HEK293 (cell line): Measurements from ENCODE around the gene CEACAM1.

Experiments
- CTCF ChIA-PET: fragments of 350-600 bp; formaldehyde crosslinking; extraction: SDS; loops from one replicate; lab custom pipeline; 2021; ENCODE audit warnings: antibody characterized with exemption; lab: Yijun Ruan, JAX
- POLR2A ChIA-PET: fragments of 300-600 bp; formaldehyde crosslinking; extraction: SDS; loops from one replicate; lab custom pipeline; 2020; ENCODE audit warnings: antibody characterized with exemption, inconsistent platforms; lab: Yijun Ruan, JAX
- H3K27ac ChIP-seq: fragments of 200-500 bp; sonication (Bioruptor generic); 2 replicates; pipeline ENCODE4 v1.5.1; 2014; ENCODE audit warnings: low read depth, low read length, control low read depth, inconsistent platforms; ENCODE audit errors: extremely low read depth
- H3K36me3 ChIP-seq, 2 experiments: fragments of 200-500 bp in 1 of 2; sonication (Bioruptor generic) in 1 of 2; 1 replicate in 1 of 2; 2 replicates in 1 of 2; pipeline ENCODE4 v1.5.1; 2014 to 2017; ENCODE audit warnings: inconsistent platforms in 2 of 2, low read length in 2 of 2; ENCODE audit not compliant: control insufficient read depth in 2 of 2, insufficient read depth in 1 of 2
- H3K4me1 ChIP-seq: fragments of 200-500 bp; sonication (Bioruptor generic); 2 replicates; pipeline ENCODE4 v1.5.1; 2014; ENCODE audit warnings: mild to moderate bottlenecking, low read length, inconsistent platforms; ENCODE audit not compliant: control insufficient read depth, insufficient read depth
- H3K4me3 ChIP-seq: 2 replicates; pipeline ENCODE4 v1.5.1; 2011; ENCODE audit warnings: low read depth, mild to moderate bottlenecking, control low read depth, low read length, moderate library complexity
- H3K9me3 ChIP-seq: fragments of 200-500 bp; sonication (Bioruptor generic); 2 replicates; pipeline ENCODE4 v1.5.1; 2014; ENCODE audit warnings: low read depth, low read length, inconsistent platforms; ENCODE audit not compliant: control insufficient read depth, insufficient read depth
- HOXC10 ChIP-seq: sonication (generic); formaldehyde crosslinking; IDR thresholded peaks from 2 replicates; pipeline ENCODE4 v1.8.1; 2023; ENCODE audit warnings: mild to moderate bottlenecking, missing genetic modification reagents
- HOXD13 ChIP-seq: sonication (generic); formaldehyde crosslinking; IDR thresholded peaks from 2 replicates; pipeline ENCODE4 v1.8.0; 2022; ENCODE audit warnings: missing genetic modification reagents, borderline replicate concordance
- OVOL3 ChIP-seq: fragments of 450-650 bp; formaldehyde crosslinking; IDR thresholded peaks from 2 replicates; pipeline ENCODE4 v1.5.1; 2016; ENCODE audit warnings: missing biosample characterization, missing genetic modification characterization
- REPIN1 ChIP-seq: fragments of 450-650 bp; formaldehyde crosslinking; IDR thresholded peaks from 2 replicates; pipeline ENCODE4 v1.5.1; 2017; ENCODE audit warnings: missing biosample characterization, missing genetic modification characterization, low read depth
- SP7 ChIP-seq: fragments of 450-650 bp; formaldehyde crosslinking; IDR thresholded peaks from 2 replicates; pipeline ENCODE4 v1.5.1; 2016; ENCODE audit warnings: missing biosample characterization, missing genetic modification characterization
- TRIM28 ChIP-seq: IDR thresholded peaks from 2 replicates; pipeline ENCODE4 v1.6.1; 2011; ENCODE audit warnings: low read length, control low read depth, borderline replicate concordance
- ZIC2 ChIP-seq: fragments of 450-650 bp; formaldehyde crosslinking; IDR thresholded peaks from 2 replicates; pipeline ENCODE4 v1.5.1; 2016; ENCODE audit warnings: missing biosample characterization, missing genetic modification characterization
- ZNF112 ChIP-seq: fragments of 450-650 bp; formaldehyde crosslinking; IDR thresholded peaks from 2 replicates; pipeline ENCODE4 v1.5.0; 2017; ENCODE audit warnings: missing biosample characterization, missing genetic modification characterization
- ZNF132 ChIP-seq: fragments of 450-650 bp; formaldehyde crosslinking; IDR thresholded peaks from 2 replicates; pipeline ENCODE4 v1.5.1; 2017; ENCODE audit warnings: missing biosample characterization, missing genetic modification characterization, borderline replicate concordance
- ZNF324 ChIP-seq: fragments of 450-650 bp; formaldehyde crosslinking; IDR thresholded peaks from 2 replicates; pipeline ENCODE4 v1.5.1; 2016; ENCODE audit warnings: missing biosample characterization, missing genetic modification characterization
- ZNF354C ChIP-seq: fragments of 450-650 bp; formaldehyde crosslinking; IDR thresholded peaks from 2 replicates; pipeline ENCODE4 v1.5.1; 2016; ENCODE audit warnings: missing biosample characterization, missing genetic modification characterization, low read depth, borderline replicate concordance
- ZNF560 ChIP-seq: fragments of 450-650 bp; formaldehyde crosslinking; IDR thresholded peaks from 2 replicates; pipeline ENCODE4 v1.5.1; 2017; ENCODE audit warnings: missing biosample characterization, missing genetic modification characterization, borderline replicate concordance
- ZNF596 ChIP-seq: fragments of 450-650 bp; IDR thresholded peaks from 2 replicates; pipeline ENCODE4 v1.5.0; 2018; ENCODE audit warnings: missing biosample characterization, mild to moderate bottlenecking, missing genetic modification characterization, moderate library complexity
- ZNF76 ChIP-seq: fragments of 450-650 bp; formaldehyde crosslinking; IDR thresholded peaks from 2 replicates; pipeline ENCODE4; 2016; ENCODE audit warnings: low read depth, missing biosample characterization, missing genetic modification characterization, borderline replicate concordance
- TF ChIP-seq, protein P1 (sequence below): fragments of 450-650 bp; formaldehyde crosslinking; IDR thresholded peaks from 2 replicates; pipeline ENCODE4 v1.5.1; 2016; ENCODE audit warnings: missing biosample characterization, missing genetic modification characterization
- TF ChIP-seq, protein P2 (sequence below): fragments of 450-650 bp; formaldehyde crosslinking; conservative IDR thresholded peaks from 2 replicates; pipeline ENCODE4 v1.5.1; 2016; ENCODE audit warnings: low read depth, missing biosample characterization, missing genetic modification characterization

Gene CEACAM1

DNA sequence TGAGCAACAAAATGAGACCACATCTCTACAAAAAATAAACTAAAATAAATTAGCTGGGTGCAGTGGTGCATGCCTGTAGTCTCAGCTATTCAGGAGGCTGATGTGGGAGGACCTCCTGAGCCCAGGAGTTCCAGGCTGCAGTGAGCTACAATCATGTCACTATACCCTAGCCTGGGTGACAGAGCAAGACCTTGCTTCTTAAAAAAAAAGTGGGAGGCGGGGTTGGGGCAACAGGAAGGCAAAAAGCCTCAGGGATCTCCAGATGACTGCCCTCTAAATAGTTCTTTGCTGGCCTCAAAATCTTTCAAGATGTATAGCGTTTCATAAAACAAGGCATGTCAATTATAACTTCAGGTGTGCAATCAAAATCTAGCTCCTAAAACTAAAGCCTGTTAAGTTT, 48.0 kb upstream of the CEACAM1 start:
- no peak overlapping the region for H3K4me3 ChIP-seq
- ChIA-PET POLR2A (interaction anchor here (0.6 kb wide), 1 partner anchor 570 kb away, joined by 3 read pairs; no protein-coding TSS in a partner anchor), CTCF (interaction anchor here (0.9 to 1.9 kb wide), 4 partner anchors 10 to 138 kb away, joined by 3 to 10 read pairs (median 6); no protein-coding TSS in a partner anchor)
- no peaks in the 10 kb centered on the region for H3K4me1 ChIP-seq
- no peaks in the 10 kb centered on the region for H3K9me3 ChIP-seq
- no peak for TF ChIP-seq ZNF560 (tag by site-specific recombination)
- TF ChIP-seq ZNF354C (tag by site-specific recombination), result no peak
- TF ChIP-seq OVOL3, result no peak
- no peak for TF ChIP-seq ZNF596 (tag by site-specific recombination)
- TF ChIP-seq, protein P1, sequence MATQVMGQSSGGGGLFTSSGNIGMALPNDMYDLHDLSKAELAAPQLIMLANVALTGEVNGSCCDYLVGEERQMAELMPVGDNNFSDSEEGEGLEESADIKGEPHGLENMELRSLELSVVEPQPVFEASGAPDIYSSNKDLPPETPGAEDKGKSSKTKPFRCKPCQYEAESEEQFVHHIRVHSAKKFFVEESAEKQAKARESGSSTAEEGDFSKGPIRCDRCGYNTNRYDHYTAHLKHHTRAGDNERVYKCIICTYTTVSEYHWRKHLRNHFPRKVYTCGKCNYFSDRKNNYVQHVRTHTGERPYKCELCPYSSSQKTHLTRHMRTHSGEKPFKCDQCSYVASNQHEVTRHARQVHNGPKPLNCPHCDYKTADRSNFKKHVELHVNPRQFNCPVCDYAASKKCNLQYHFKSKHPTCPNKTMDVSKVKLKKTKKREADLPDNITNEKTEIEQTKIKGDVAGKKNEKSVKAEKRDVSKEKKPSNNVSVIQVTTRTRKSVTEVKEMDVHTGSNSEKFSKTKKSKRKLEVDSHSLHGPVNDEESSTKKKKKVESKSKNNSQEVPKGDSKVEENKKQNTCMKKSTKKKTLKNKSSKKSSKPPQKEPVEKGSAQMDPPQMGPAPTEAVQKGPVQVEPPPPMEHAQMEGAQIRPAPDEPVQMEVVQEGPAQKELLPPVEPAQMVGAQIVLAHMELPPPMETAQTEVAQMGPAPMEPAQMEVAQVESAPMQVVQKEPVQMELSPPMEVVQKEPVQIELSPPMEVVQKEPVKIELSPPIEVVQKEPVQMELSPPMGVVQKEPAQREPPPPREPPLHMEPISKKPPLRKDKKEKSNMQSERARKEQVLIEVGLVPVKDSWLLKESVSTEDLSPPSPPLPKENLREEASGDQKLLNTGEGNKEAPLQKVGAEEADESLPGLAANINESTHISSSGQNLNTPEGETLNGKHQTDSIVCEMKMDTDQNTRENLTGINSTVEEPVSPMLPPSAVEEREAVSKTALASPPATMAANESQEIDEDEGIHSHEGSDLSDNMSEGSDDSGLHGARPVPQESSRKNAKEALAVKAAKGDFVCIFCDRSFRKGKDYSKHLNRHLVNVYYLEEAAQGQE (tag by site-specific recombination), result no peak
- H3K36me3 ChIP-seq, result no peaks in the 10 kb centered on the region
- H3K27ac ChIP-seq, result no peak overlapping the region

DNA sequence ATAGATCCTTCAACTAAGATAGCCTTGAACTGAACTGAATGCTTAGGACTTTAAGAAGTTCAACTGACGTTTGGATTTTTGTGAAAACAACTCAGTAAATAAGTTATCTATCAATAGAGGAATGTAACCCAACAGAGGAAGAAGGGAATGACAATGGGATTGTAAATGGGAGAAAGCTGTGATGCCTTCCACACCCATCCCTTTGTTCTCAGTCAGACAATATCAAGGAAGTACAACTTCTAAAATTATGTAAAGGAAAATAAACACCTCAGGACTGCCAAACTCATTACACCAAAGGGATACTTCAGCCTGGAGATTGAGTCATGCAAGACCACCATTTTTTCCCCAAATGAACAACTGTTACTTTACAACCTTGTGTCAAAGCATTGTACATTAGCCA, 45.4 kb upstream of the CEACAM1 start:
- TF ChIP-seq ZNF132 (tag by site-specific recombination), result no peak
- no peaks in the 10 kb centered on the region for H3K4me1 ChIP-seq
- H3K27ac ChIP-seq, result no peak overlapping the region
- POLR2A ChIA-PET, result no interaction called here
- no peak overlapping the region for H3K4me3 ChIP-seq
- CTCF ChIA-PET, result interaction anchor here (0.6 to 4.4 kb wide), 5 partner anchors 10 to 158 kb away, joined by 3 to 29 read pairs (median 3); no protein-coding TSS in a partner anchor
- H3K9me3 ChIP-seq, result no peaks in the 10 kb centered on the region
- no peaks in the 10 kb centered on the region for H3K36me3 ChIP-seq

DNA sequence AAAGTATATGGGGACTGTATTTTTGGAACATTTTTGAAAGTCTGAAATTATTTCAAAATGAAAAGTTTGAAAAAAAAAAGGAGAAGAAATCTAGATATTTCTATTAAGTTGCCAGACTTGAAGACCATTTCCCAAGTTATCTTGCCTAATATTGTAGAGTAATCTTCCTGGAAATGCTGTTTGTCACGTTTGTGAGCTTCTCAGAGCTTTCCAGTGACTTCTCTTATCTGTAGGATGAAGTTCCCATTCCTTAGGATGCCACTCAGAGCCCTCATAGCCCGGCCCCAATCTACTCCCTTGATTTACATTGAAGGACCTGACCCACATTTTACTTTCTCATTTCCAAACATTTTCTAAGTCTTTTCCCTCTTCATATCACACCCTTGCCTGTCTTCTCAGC, 42.8 kb upstream of the CEACAM1 start:
- TF ChIP-seq, protein P2, sequence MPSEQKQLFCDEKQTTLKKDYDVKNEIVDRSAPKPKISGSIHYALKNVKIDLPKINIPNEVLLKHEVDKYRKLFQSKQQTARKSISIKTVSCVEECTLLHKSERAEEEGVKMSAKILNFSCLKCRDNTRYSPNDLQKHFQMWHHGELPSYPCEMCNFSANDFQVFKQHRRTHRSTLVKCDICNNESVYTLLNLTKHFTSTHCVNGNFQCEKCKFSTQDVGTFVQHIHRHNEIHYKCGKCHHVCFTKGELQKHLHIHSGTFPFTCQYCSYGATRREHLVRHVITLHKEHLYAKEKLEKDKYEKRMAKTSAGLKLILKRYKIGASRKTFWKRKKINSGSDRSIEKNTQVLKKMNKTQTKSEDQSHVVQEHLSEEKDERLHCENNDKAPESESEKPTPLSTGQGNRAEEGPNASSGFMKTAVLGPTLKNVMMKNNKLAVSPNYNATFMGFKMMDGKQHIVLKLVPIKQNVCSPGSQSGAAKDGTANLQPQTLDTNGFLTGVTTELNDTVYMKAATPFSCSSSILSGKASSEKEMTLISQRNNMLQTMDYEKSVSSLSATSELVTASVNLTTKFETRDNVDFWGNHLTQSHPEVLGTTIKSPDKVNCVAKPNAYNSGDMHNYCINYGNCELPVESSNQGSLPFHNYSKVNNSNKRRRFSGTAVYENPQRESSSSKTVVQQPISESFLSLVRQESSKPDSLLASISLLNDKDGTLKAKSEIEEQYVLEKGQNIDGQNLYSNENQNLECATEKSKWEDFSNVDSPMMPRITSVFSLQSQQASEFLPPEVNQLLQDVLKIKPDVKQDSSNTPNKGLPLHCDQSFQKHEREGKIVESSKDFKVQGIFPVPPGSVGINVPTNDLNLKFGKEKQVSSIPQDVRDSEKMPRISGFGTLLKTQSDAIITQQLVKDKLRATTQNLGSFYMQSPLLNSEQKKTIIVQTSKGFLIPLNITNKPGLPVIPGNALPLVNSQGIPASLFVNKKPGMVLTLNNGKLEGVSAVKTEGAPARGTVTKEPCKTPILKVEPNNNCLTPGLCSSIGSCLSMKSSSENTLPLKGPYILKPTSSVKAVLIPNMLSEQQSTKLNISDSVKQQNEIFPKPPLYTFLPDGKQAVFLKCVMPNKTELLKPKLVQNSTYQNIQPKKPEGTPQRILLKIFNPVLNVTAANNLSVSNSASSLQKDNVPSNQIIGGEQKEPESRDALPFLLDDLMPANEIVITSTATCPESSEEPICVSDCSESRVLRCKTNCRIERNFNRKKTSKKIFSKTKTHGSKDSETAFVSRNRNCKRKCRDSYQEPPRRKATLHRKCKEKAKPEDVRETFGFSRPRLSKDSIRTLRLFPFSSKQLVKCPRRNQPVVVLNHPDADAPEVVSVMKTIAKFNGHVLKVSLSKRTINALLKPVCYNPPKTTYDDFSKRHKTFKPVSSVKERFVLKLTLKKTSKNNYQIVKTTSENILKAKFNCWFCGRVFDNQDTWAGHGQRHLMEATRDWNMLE (tag by site-specific recombination), result no peak
- TF ChIP-seq SP7 (tag by site-specific recombination), result no peak
- TF ChIP-seq REPIN1, result no peak
- TF ChIP-seq HOXC10 (CRISPR knock-in tag), result no peak
- TF ChIP-seq ZNF112, result no peak
- no peak for TF ChIP-seq ZIC2
- TF ChIP-seq ZNF324 (tag by site-specific recombination), result no peak
- TF ChIP-seq ZNF560 (tag by site-specific recombination), result no peak
- TF ChIP-seq TRIM28, result no peak
- TF ChIP-seq HOXD13, result no peak
- TF ChIP-seq ZNF76 (tag by site-specific recombination), result no peak
- no peaks in the 10 kb centered on the region for H3K4me1 ChIP-seq
- ChIA-PET POLR2A (no interaction called here), CTCF (interaction anchor here (0.7 to 4.4 kb wide), 2 partner anchors 25 to 615 kb away, joined by 3 to 29 read pairs; partner anchors contain the start of gene PSG5)
- H3K4me3 ChIP-seq, result no peak overlapping the region
- no peaks in the 10 kb centered on the region for H3K36me3 ChIP-seq
- no peaks in the 10 kb centered on the region for H3K9me3 ChIP-seq
- no peak overlapping the region for H3K27ac ChIP-seq
